GM12878 (cell line): ENCODE measurements around the gene PTP4A1. TPM values are rescaled to one million over a fixed set of nuclear protein-coding genes. Genes with fewer than 3 reads are reported as not detected.

ENCODE experiments used
- ATAC-seq: fragments of 200-7000 bp; cut with Tn5 transposase; 3 replicates; pipeline ENCODE4 v1.9.1; 2020; ENCODE audit warnings: mild to moderate bottlenecking, moderate library complexity
- BruUV-seq: library from RNA; stranded (reverse); fragments of 400-500 nt; replicated peaks from 2 replicates; lab custom pipeline; 2021; lab: Mats Ljungman, UMichigan
- CTCF ChIA-PET: fragments of 300-600 bp; sonication (Branson Sonifier 250); formaldehyde crosslinking; extraction: SDS; loops from one replicate; lab custom pipeline; 2021; ENCODE audit warnings: inconsistent platforms; lab: Yijun Ruan, JAX
- POLR2A ChIA-PET: fragments of 350-600 bp; formaldehyde crosslinking; extraction: SDS; loops from one replicate; lab custom pipeline; 2021; ENCODE audit warnings: inconsistent platforms; lab: Charles Lee
- RAD21 ChIA-PET: fragments of 300-600 bp; sonication (Branson Sonifier 250); formaldehyde crosslinking; loops from one replicate; lab custom pipeline; 2023; ENCODE audit warnings: antibody characterized with exemption; ENCODE audit not compliant: unreplicated experiment; lab: Charles Lee
- SMC1A ChIA-PET: fragments of 300-600 bp; sonication (Branson Sonifier 250); formaldehyde crosslinking; loops from one replicate; lab custom pipeline; 2023; ENCODE audit not compliant: unreplicated experiment, uncharacterized antibody; lab: Charles Lee
- DNase-seq: peaks from one replicate; pipeline ENCODE4 v3.0.0-alpha.2; 2011; ENCODE audit warnings: low read depth, low spot score
- FAIRE-seq: peaks from 3 replicates; lab custom pipeline; 2011; peaks lifted over from hg19 to GRCh38; lab: Jason Lieb, UNC
- H2AFZ ChIP-seq: 2 replicates; pipeline ENCODE4 v1.6.0; 2011; ENCODE audit warnings: low read depth, low read length, control low read depth; ENCODE audit not compliant: control insufficient read depth
- H3K27ac ChIP-seq: 2 replicates; pipeline ENCODE4 v1.5.1; 2011; ENCODE audit warnings: control low read depth; ENCODE audit not compliant: control insufficient read depth, insufficient read depth
- H3K27me3 ChIP-seq, 2 experiments: replicated peaks in 1 of 2; 2 replicates each; pipeline versions ENCODE4 v1.6.0 to v1.6.1; 2011; ENCODE audit warnings: low read length in 1 of 2; ENCODE audit not compliant: control insufficient read depth in 2 of 2, insufficient read depth in 2 of 2
- H3K36me3 ChIP-seq, 2 experiments: 2 replicates each; pipeline ENCODE4 v1.5.1; 2011; ENCODE audit warnings: low read length in 1 of 2; ENCODE audit not compliant: control insufficient read depth in 2 of 2, insufficient read depth in 2 of 2
- H3K4me1 ChIP-seq: 2 replicates; pipeline ENCODE4 v1.6.1; 2011; ENCODE audit warnings: mild to moderate bottlenecking, low read length, moderate library complexity, mixed read lengths; ENCODE audit not compliant: control insufficient read depth, insufficient read depth
- H3K4me2 ChIP-seq: 2 replicates; pipeline ENCODE4 v1.6.0; 2011; ENCODE audit warnings: control low read depth; ENCODE audit not compliant: control insufficient read depth, insufficient read depth
- H3K4me3 ChIP-seq: fragments of 200-600 bp; sonication (generic); 2 replicates; pipeline ENCODE4 v1.5.1; 2016
- H3K79me2 ChIP-seq: 2 replicates; pipeline ENCODE4 v1.6.0; 2011; ENCODE audit warnings: low read length; ENCODE audit not compliant: control insufficient read depth, insufficient read depth
- H3K9ac ChIP-seq: 2 replicates; pipeline ENCODE4 v1.8.0; 2011; ENCODE audit warnings: low read length, control low read depth, mixed read lengths; ENCODE audit not compliant: control insufficient read depth, insufficient read depth
- H3K9me3 ChIP-seq: replicated peaks from 3 replicates; pipeline ENCODE4 v1.5.1; 2011; ENCODE audit warnings: mild to moderate bottlenecking, low read length; ENCODE audit not compliant: control insufficient read depth, insufficient read depth
- H4K20me1 ChIP-seq: 2 replicates; pipeline ENCODE4 v1.6.0; 2011; ENCODE audit not compliant: control insufficient read depth, insufficient read depth
- STAT1 ChIP-seq: fragments of 450-650 bp; conservative IDR thresholded peaks from 2 replicates; pipeline ENCODE4 v1.6.1; 2014; ENCODE audit warnings: antibody characterized with exemption, mild to moderate bottlenecking
- WGBS: methylation state at CpG from one replicate; pipeline ENCODE4 v1.1.6; 2016; ENCODE audit warnings: low lambda C conversion rate; ENCODE audit not compliant: insufficient replicate concordance, insufficient coverage; ENCODE audit errors: missing lambda C conversion rate; 5-methylcytosine and 5-hydroxymethylcytosine counted together
- in situ Hi-C: fragments of 300-500 bp; cut with MboI; formaldehyde crosslinking; loops from 9 replicates; pipeline ENCODE4 v1.14.3; 2018; ENCODE audit warnings: mixed read lengths
- intact Hi-C: fragments of 100-400 bp; cut with micrococcal nuclease; formaldehyde crosslinking; loops from one replicate; pipeline ENCODE4 v1.14.2; 2022; ENCODE audit not compliant: unreplicated experiment
- polyA plus RNA-seq, 11 experiments: library from polyadenylated mRNA; depleted of rRNA in 4 of 11; unstranded in 6 of 11; stranded (reverse) in 5 of 11; fragments of >200 nt; fragmentation: Nextera tagmentation in 4 of 11; fragmentation: Illumina TruSeq in 1 of 11; extraction: Ambion mirVana in 4 of 11; extraction: Trizol in 1 of 11; gene quantifications; 1 replicate in 1 of 11; 2 replicates in 10 of 11; pipeline versions ENCODE4 v1.2.1 to v1.2.3, GENCODE V29; 2011 to 2016; ENCODE audit warnings: inconsistent platforms in 2 of 11, missing spikeins in 2 of 11, low read depth in 1 of 11
- total RNA-seq, 4 experiments: library from RNA; depleted of rRNA in 3 of 4; stranded (reverse); fragments of >200 nt in 3 of 4; fragmentation: Illumina TruSeq in 1 of 4; extraction: Trizol in 1 of 4; gene quantifications; 2 replicates each; pipeline versions ENCODE4 v1.2.1 to v1.2.3, GENCODE V29; 2013 to 2021
- TF ChIP-seq, protein P1 (sequence below): IDR thresholded peaks from 2 replicates; pipeline ENCODE4 v1.6.1; 2012; ENCODE audit warnings: low read depth, low read length, improper control_type of control experiment
- TF ChIP-seq, protein P2 (sequence below): fragments of 150-350 bp; IDR thresholded peaks from 2 replicates; pipeline ENCODE4 v1.6.1; 2014; ENCODE audit warnings: mild to moderate bottlenecking, low read depth, low read length

Gene PTP4A1
- total and polyA plus RNA-seq, 10 of the 15 experiments (the other 5 are each of a cell fraction or from before 2014, with no cell fraction given) = 8.5 to 190 (median 46.4) TPM; not detected in 2

DNA sequence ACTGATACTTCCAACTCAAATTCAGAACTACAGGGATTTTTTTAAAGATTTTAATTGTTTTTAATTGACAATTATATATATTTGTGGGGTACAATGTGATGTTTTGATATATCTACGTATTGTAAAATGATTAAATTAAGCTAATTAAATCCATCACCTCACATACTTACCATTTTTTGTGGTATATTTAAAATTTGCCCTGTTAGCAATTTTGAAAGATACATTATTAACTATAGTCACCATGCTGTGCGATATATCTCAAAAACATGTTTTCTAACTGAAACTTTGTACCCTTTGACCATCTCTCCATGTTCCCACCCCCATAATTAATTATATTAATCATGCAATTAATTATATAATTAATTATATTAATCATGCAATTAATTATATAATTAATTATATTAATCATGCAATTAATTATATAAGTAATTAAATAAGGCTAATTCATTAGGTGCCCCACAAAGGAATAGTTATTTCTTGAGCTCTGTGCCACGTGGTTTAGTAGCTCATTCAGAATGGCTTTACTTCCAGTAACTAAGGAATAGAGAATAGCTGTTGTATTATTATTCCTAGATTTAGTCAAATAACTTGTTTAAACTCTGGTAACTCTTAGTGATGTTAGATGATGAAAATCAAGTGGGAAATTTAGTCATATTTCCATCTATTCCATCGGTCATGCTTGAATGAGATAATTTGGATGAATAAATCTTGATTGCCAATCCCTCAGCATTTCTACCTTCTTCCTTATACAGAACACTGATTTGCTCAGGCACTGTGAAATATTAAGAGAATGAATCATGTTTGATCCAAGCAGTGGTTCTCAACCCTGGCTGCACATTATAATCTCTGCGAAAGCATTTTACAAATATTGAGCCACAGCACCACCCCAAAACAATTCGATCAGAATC is 25.1 kb downstream of the PTP4A1 start:
- no peaks in the 10 kb centered on the region for H3K79me2 ChIP-seq
- no peaks in the 10 kb centered on the region for H3K36me3 ChIP-seq
- BruUV-seq = no TSS peak
- intact Hi-C loops = loop anchor here (1.0 to 2.0 kb wide), 3 partner anchors 168 to 245 kb away; no protein-coding TSS in a partner anchor
- H3K4me3 ChIP-seq = peak overlapping the region; percentile 74
- peak overlapping the region; percentile 75; the same call in 1 of the 2 replicates for H3K9ac ChIP-seq
- H3K9me3 ChIP-seq = no peaks in the 10 kb centered on the region
- ChIA-PET POLR2A (interaction anchor here (1.0 to 2.3 kb wide), 6 partner anchors 23 to 245 kb away, joined by 3 to 8 read pairs (median 3); no protein-coding TSS in a partner anchor), RAD21 (interaction anchor here (0.6 to 3.1 kb wide), 21 partner anchors 13 to 711 kb away, joined by 3 to 69 read pairs (median 7); partner anchors contain the start of gene PHF3), CTCF (interaction anchor here (0.6 to 6.4 kb wide), 32 partner anchors 9 to 298 kb away, joined by 3 to 151 read pairs (median 9); no protein-coding TSS in a partner anchor), SMC1A (interaction anchor here (0.8 to 5.7 kb wide), 44 partner anchors 10 to 290 kb away, joined by 3 to 95 read pairs (median 4); partner anchors contain the start of gene PHF3)
- DNase-seq (no peak), FAIRE-seq (no peak), ATAC-seq (peak; percentile 17)
- peak overlapping the region; percentile 98 for H3K4me2 ChIP-seq
- H4K20me1 ChIP-seq = no peaks in the 10 kb centered on the region
- H3K27me3 ChIP-seq = no peaks in the 10 kb centered on the region
- in situ Hi-C loops = loop anchor here (5.0 kb wide), 2 partner anchors 165 to 245 kb away; no protein-coding TSS in a partner anchor
- no peak overlapping the region for H3K27ac ChIP-seq
- peaks cover 6% of the 10 kb centered on the region for H3K4me1 ChIP-seq
- H2AFZ ChIP-seq = peak overlapping the region; percentile 99
- TF ChIP-seq, protein P1, sequence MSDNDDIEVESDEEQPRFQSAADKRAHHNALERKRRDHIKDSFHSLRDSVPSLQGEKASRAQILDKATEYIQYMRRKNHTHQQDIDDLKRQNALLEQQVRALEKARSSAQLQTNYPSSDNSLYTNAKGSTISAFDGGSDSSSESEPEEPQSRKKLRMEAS = no peak
- TF ChIP-seq STAT1 = no peak
- TF ChIP-seq, protein P2, sequence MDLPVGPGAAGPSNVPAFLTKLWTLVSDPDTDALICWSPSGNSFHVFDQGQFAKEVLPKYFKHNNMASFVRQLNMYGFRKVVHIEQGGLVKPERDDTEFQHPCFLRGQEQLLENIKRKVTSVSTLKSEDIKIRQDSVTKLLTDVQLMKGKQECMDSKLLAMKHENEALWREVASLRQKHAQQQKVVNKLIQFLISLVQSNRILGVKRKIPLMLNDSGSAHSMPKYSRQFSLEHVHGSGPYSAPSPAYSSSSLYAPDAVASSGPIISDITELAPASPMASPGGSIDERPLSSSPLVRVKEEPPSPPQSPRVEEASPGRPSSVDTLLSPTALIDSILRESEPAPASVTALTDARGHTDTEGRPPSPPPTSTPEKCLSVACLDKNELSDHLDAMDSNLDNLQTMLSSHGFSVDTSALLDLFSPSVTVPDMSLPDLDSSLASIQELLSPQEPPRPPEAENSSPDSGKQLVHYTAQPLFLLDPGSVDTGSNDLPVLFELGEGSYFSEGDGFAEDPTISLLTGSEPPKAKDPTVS = no peak
- 20% methylated on average over 6 of the region's 6 CpGs for WGBS
